H9 (cell line): ENCODE data around the gene MAD1L1. TPM values are rescaled to one million over a fixed set of nuclear protein-coding genes. Genes with fewer than 3 reads are reported as not detected.
A peak's percentile ranks its signal among the peaks of the same experiment; 100 is the strongest.

Source experiments
- DNase-seq: peaks from one replicate; pipeline ENCODE4 v3.0.0-alpha.2; 2017
- H2AFZ ChIP-seq: one replicate; pipeline ENCODE4 v1.6.1; 2013; ENCODE audit warnings: mild to moderate bottlenecking, low read length, control low read depth, moderate library complexity
- H2AK5ac ChIP-seq: 2 replicates; pipeline ENCODE4 v1.6.1; 2013; ENCODE audit warnings: low read length, control low read depth, mixed read lengths; ENCODE audit not compliant: insufficient read length
- H2BK120ac ChIP-seq: one replicate; pipeline ENCODE4 v1.6.1; 2013; ENCODE audit warnings: low read depth, mild to moderate bottlenecking, low read length, control low read depth, inconsistent platforms; ENCODE audit not compliant: poor library complexity, severe bottlenecking
- H2BK12ac ChIP-seq: 2 replicates; pipeline ENCODE4 v1.6.1; 2013; ENCODE audit warnings: low read length, control low read depth, mixed read lengths, low read depth; ENCODE audit not compliant: insufficient read length
- H2BK15ac ChIP-seq: 2 replicates; pipeline ENCODE4 v1.6.1; 2013; ENCODE audit warnings: low read depth, low read length, control low read depth
- H2BK20ac ChIP-seq: one replicate; pipeline ENCODE4 v1.6.1; 2013; ENCODE audit warnings: low read depth, mild to moderate bottlenecking, low read length, control low read depth, inconsistent platforms; ENCODE audit not compliant: poor library complexity, severe bottlenecking
- H2BK5ac ChIP-seq: 2 replicates; pipeline ENCODE4 v1.6.1; 2013; ENCODE audit warnings: low read length, control low read depth, mixed read lengths; ENCODE audit not compliant: insufficient read length
- H3K14ac ChIP-seq: 2 replicates; pipeline ENCODE4 v1.6.1; 2013; ENCODE audit warnings: low read length, control low read depth; ENCODE audit not compliant: insufficient read depth
- H3K18ac ChIP-seq: 2 replicates; pipeline ENCODE4 v1.6.1; 2013; ENCODE audit warnings: low read depth, mild to moderate bottlenecking, mixed read lengths, low read length, control low read depth; ENCODE audit not compliant: insufficient read length
- H3K23ac ChIP-seq: 2 replicates; pipeline ENCODE4 v1.6.1; 2013; ENCODE audit warnings: low read length, control low read depth, mixed read lengths, low read depth; ENCODE audit not compliant: insufficient read length
- H3K23me2 ChIP-seq: 2 replicates; pipeline ENCODE4 v1.6.1; 2013; ENCODE audit warnings: low read depth, mild to moderate bottlenecking, mixed read lengths, low read length, control low read depth; ENCODE audit not compliant: insufficient read length, poor library complexity, severe bottlenecking
- H3K27ac ChIP-seq: 2 replicates; pipeline ENCODE4 v1.5.1; 2013; ENCODE audit warnings: low read length, control low read depth, mixed read lengths, low read depth; ENCODE audit not compliant: insufficient read length
- H3K27me3 ChIP-seq: 2 replicates; pipeline ENCODE4 v1.6.1; 2013; ENCODE audit warnings: low read length, control low read depth, inconsistent platforms; ENCODE audit not compliant: insufficient read depth
- H3K4ac ChIP-seq: 2 replicates; pipeline ENCODE4 v1.6.1; 2013; ENCODE audit warnings: low read depth, mild to moderate bottlenecking, control low read depth, inconsistent platforms, low read length, moderate library complexity
- H3K4me1 ChIP-seq: 2 replicates; pipeline ENCODE4 v1.6.1; 2013; ENCODE audit warnings: low read length, control low read depth, inconsistent platforms; ENCODE audit not compliant: insufficient read depth
- H3K4me2 ChIP-seq: 2 replicates; pipeline ENCODE4 v1.6.1; 2013; ENCODE audit warnings: low read length, control low read depth, mixed read lengths; ENCODE audit not compliant: insufficient read length, insufficient read depth
- H3K56ac ChIP-seq: 2 replicates; pipeline ENCODE4 v1.6.1; 2013; ENCODE audit warnings: low read depth, mild to moderate bottlenecking, mixed read lengths, low read length, control low read depth; ENCODE audit not compliant: insufficient read length
- H3K79me1 ChIP-seq: 2 replicates; pipeline ENCODE4 v1.6.1; 2013; ENCODE audit warnings: low read depth, mild to moderate bottlenecking, moderate library complexity, low read length, control low read depth, inconsistent platforms; ENCODE audit not compliant: insufficient read depth, poor library complexity, severe bottlenecking
- H3K79me2 ChIP-seq: 2 replicates; pipeline ENCODE4 v1.6.1; 2013; ENCODE audit warnings: low read length, control low read depth, inconsistent platforms; ENCODE audit not compliant: insufficient read depth
- H3K9ac ChIP-seq: 2 replicates; pipeline ENCODE4 v1.6.1; 2013; ENCODE audit warnings: low read length, control low read depth, mixed read lengths; ENCODE audit not compliant: insufficient read length; ENCODE audit errors: extremely low read depth
- H3K9me3 ChIP-seq: one replicate; pipeline ENCODE4 v1.6.1; 2013; ENCODE audit warnings: low read depth, low read length, inconsistent platforms; ENCODE audit not compliant: control insufficient read depth
- H3T11ph ChIP-seq: one replicate; pipeline ENCODE4 v1.6.1; 2013; ENCODE audit warnings: mild to moderate bottlenecking, low read length, control low read depth, inconsistent platforms
- H4K20me1 ChIP-seq: one replicate; pipeline ENCODE4 v1.6.1; 2013; ENCODE audit not compliant: control insufficient read depth, insufficient read length, insufficient read depth
- H4K5ac ChIP-seq: 2 replicates; pipeline ENCODE4 v1.6.1; 2013; ENCODE audit warnings: low read depth, mild to moderate bottlenecking, mixed read lengths, low read length, control low read depth; ENCODE audit not compliant: insufficient read length
- H4K8ac ChIP-seq: replicated peaks from 2 replicates; pipeline ENCODE4 v1.6.1; 2013; ENCODE audit warnings: low read length, control low read depth, mixed read lengths, low read depth; ENCODE audit not compliant: insufficient read length
- H4K91ac ChIP-seq: 2 replicates; pipeline ENCODE4 v1.6.1; 2013; ENCODE audit warnings: low read depth, mild to moderate bottlenecking, moderate library complexity, mixed read lengths, low read length, control low read depth; ENCODE audit not compliant: insufficient read length
- H3K27ac Mint-ChIP-seq, 3 experiments: 2 replicates in 2 of 3; 3 replicates in 1 of 3; pipeline ENCODE4 v1.8.0; 2020 to 2021; ENCODE audit warnings: mixed read lengths in 3 of 3, mild to moderate bottlenecking in 1 of 3, moderate library complexity in 1 of 3
- H3K27me3 Mint-ChIP-seq: 2 replicates; pipeline ENCODE4 v1.8.0; 2021; ENCODE audit warnings: low read depth, mild to moderate bottlenecking, moderate library complexity, mixed read lengths
- H3K36me3 Mint-ChIP-seq, 3 experiments: 2 replicates in 2 of 3; 3 replicates in 1 of 3; pipeline ENCODE4 v1.8.0; 2020 to 2021; ENCODE audit warnings: low read depth in 3 of 3, mixed read lengths in 3 of 3; ENCODE audit not compliant: insufficient read depth in 1 of 3
- H3K4me1 Mint-ChIP-seq, 2 experiments: 2 replicates each; pipeline ENCODE4 v1.8.0; 2020; ENCODE audit warnings: mixed read lengths in 2 of 2
- H3K4me3 Mint-ChIP-seq, 2 experiments: 2 replicates in 1 of 2; 3 replicates in 1 of 2; pipeline ENCODE4 v1.8.0; 2020 to 2021; ENCODE audit warnings: mild to moderate bottlenecking in 2 of 2, mixed read lengths in 2 of 2, moderate library complexity in 1 of 2
- H3K9me3 Mint-ChIP-seq, 2 experiments: 2 replicates in 1 of 2; 3 replicates in 1 of 2; pipeline ENCODE4 v1.8.0; 2020; ENCODE audit warnings: mild to moderate bottlenecking in 2 of 2, mixed read lengths in 2 of 2, moderate library complexity in 1 of 2
- CTCF ChIP-seq: fragments of 200-600 bp; sonication (generic); conservative IDR thresholded peaks from 3 replicates; pipeline ENCODE4 v1.8.0; 2021; ENCODE audit warnings: antibody characterized with exemption, mild to moderate bottlenecking
- WGBS: extraction: QIAGEN DNeasy Blood & Tissue Kit; methylation state at CpG from one replicate; pipeline ENCODE4 v1.1.7; 2013; ENCODE audit warnings: missing lambda C conversion rate, low lambda C conversion rate, mixed read lengths; ENCODE audit not compliant: insufficient read length; ENCODE audit errors: extremely low coverage; 5-methylcytosine and 5-hydroxymethylcytosine counted together
- total RNA-seq: library from RNA; stranded (reverse); gene quantifications from 2 replicates; pipeline ENCODE4 v1.2.1, GENCODE V29; 2021

The MAD1L1 gene
- total RNA-seq, 1 experiment from 2014 or later, result 39.0 TPM

DNA sequence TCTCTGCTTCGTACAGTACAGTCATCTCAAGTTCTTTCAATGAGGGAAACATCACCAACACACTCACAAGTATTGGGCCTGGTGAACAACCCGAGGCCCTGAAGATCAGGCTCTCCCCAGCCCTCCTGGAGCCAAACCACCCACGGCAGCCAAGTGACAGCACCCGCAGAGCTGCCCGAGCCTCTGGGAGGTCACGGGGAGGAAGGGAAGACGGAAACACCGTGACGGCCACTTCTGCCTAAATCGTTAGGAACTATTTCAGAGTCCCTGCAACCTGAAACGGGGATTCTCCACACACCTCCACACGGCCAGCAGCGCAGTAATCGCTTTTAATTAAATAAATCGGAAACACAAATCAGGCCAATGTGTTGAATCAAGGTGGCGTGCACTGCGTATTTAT lies 222.6 kb downstream of the MAD1L1 start:
- Mint-ChIP-seq H3K4me1 (no peaks in the 10 kb centered on the region), H3K27me3 (no peaks in the 10 kb centered on the region; the same call in 1 of the 2 replicates), H3K9me3 (0 out of 5 replicates have a peak, but pooled peaks cover 0 to 4% of the 10 kb centered on the region in 2 experiments), H3K36me3 (peaks cover 7 to 12% (median 9%) of the 10 kb centered on the region in 3 experiments; a peak in 4 of 7 replicates), H3K4me3 (peak overlapping the region in 1 of 2 experiments; percentile 5; a peak in 1 of 5 replicates), H3K27ac (peak overlapping the region; percentile 60 to 76 (median 72); a peak in 4 of 7 replicates)
- no peaks in the 10 kb centered on the region for H3K79me2 ChIP-seq
- no peaks in the 10 kb centered on the region for H3K79me1 ChIP-seq
- H3K14ac ChIP-seq, result no peak overlapping the region
- H2AK5ac ChIP-seq, result no peak overlapping the region
- H3K9ac ChIP-seq, result no peak overlapping the region
- H3K9me3 ChIP-seq, result no peaks in the 10 kb centered on the region
- no peak overlapping the region for H3K23ac ChIP-seq
- H3K27ac ChIP-seq, result no peak overlapping the region
- DNase-seq, result no peak
- no peak overlapping the region for H4K5ac ChIP-seq
- H4K20me1 ChIP-seq, result no peaks in the 10 kb centered on the region
- no peak for TF ChIP-seq CTCF
- H2BK120ac ChIP-seq, result no peak overlapping the region
- H2AFZ ChIP-seq, result no peak overlapping the region
- no peak overlapping the region for H3K56ac ChIP-seq
- no peaks in the 10 kb centered on the region for H3K27me3 ChIP-seq
- no peak overlapping the region for H3K18ac ChIP-seq
- H3K4me2 ChIP-seq, result no peak overlapping the region
- no CpG with 5 or more reads among the region's 17 CpGs for WGBS
- H3K23me2 ChIP-seq, result peaks cover 4% of the 10 kb centered on the region
- no peak overlapping the region for H2BK15ac ChIP-seq
- no peak overlapping the region for H3K4ac ChIP-seq
- H4K8ac ChIP-seq, result no peak overlapping the region
- H3K4me1 ChIP-seq, result no peaks in the 10 kb centered on the region
- H2BK12ac ChIP-seq, result no peak overlapping the region
- H2BK20ac ChIP-seq, result no peak overlapping the region
- no peak overlapping the region for H2BK5ac ChIP-seq
- H3T11ph ChIP-seq, result no peak overlapping the region
- no peak overlapping the region for H4K91ac ChIP-seq
